ENCODE measurements around the gene MEIS3. TPM values are rescaled to one million over a fixed set of nuclear protein-coding genes. Genes with fewer than 3 reads are reported as not detected.
A peak's percentile ranks its signal among the peaks of the same experiment; 100 is the strongest.

MEIS3 gene
- total and polyA plus RNA-seq, 2 donors from 2014 or later, result 3.8 to 7.6 TPM

GRCh38 chr19:47448360-47448727, 29.0 kb upstream of the MEIS3 start:
- no peak for TF ChIP-seq CTCF (IDR thresholded peaks at IDR 0.05; ENCODE audit: borderline replicate concordance, extremely low read depth, insufficient read depth)
- Histone ChIP-seq H3K27me3 (ENCODE audit: control insufficient read depth, insufficient read depth, low read length) (peaks cover 28% of the 10 kb centered on the region), H3K9ac (ENCODE audit: low read length in 3 of 3) (no peak overlapping the region), H3K4me1 (ENCODE audit: control insufficient read depth in 2 of 3, insufficient read depth in 2 of 3, low read depth in 1 of 3, low read length in 3 of 3) (peaks cover 0 to 11% (median 0%) of the 10 kb centered on the region in 3 donors), H3K9me3 (ENCODE audit: control insufficient read depth in 2 of 3, insufficient read depth in 1 of 3, low read length in 3 of 3) (no peaks in the 10 kb centered on the region), H3K27ac (ENCODE audit: low read depth in 2 of 2, low read length in 2 of 2) (no peak overlapping the region), H3K4me3 (ENCODE audit: low read length in 3 of 3) (no peak overlapping the region), H3K36me3 (ENCODE audit: control insufficient read depth in 2 of 3, insufficient read depth in 3 of 3, low read length in 3 of 3) (no peaks in the 10 kb centered on the region)
- DNase-seq, result no peak
- no peak for FAIRE-seq
- intact Hi-C loops (cut with DNase I), result no loop called here

- H3K4me3 ChIP-seq (ENCODE audit: low read length in 3 of 3), result no peak overlapping the region
- FAIRE-seq, result no peak
Measured at GRCh38 chr19:47447470-47448359, 28.4 kb upstream of the MEIS3 start.

GRCh38 chr19:47446534-47447469, 27.5 kb upstream of the MEIS3 start:
- H3K27ac ChIP-seq (ENCODE audit: low read depth in 2 of 2, low read length in 2 of 2), result no peak overlapping the region
- TF ChIP-seq CTCF (IDR thresholded peaks at IDR 0.05; ENCODE audit: borderline replicate concordance, extremely low read depth, insufficient read depth), result no peak
- FAIRE-seq (no peak), DNase-seq (peak in 2 of 5 donors; percentile 68 to 75)
- no peak overlapping the region for H3K4me3 ChIP-seq (ENCODE audit: low read length in 3 of 3)
- H3K4me1 ChIP-seq (ENCODE audit: control insufficient read depth in 2 of 3, insufficient read depth in 2 of 3, low read depth in 1 of 3, low read length in 3 of 3), result peaks cover 0 to 11% (median 0%) of the 10 kb centered on the region in 3 donors
- no peaks in the 10 kb centered on the region for H3K36me3 ChIP-seq (ENCODE audit: control insufficient read depth in 2 of 3, insufficient read depth in 3 of 3, low read length in 3 of 3)
- no peaks in the 10 kb centered on the region for H3K9me3 ChIP-seq (ENCODE audit: control insufficient read depth in 2 of 3, insufficient read depth in 1 of 3, low read length in 3 of 3)
- intact Hi-C loops (cut with DNase I), result no loop called here
- H3K27me3 ChIP-seq (ENCODE audit: control insufficient read depth, insufficient read depth, low read length), result peaks cover 27% of the 10 kb centered on the region
- no peak overlapping the region for H3K9ac ChIP-seq (ENCODE audit: low read length in 3 of 3)

More at GRCh38 chr19:47447470-47448359, 28.4 kb upstream of the MEIS3 start:
- H3K4me1 ChIP-seq (ENCODE audit: control insufficient read depth in 2 of 3, insufficient read depth in 2 of 3, low read depth in 1 of 3, low read length in 3 of 3), result peaks cover 0 to 11% (median 0%) of the 10 kb centered on the region in 3 donors
- intact Hi-C loops (cut with DNase I), result no loop called here
- no peak overlapping the region for H3K27ac ChIP-seq (ENCODE audit: low read depth in 2 of 2, low read length in 2 of 2)
- peak in 4 of 5 donors; percentile 53 to 83 (median 64) for DNase-seq
- H3K9me3 ChIP-seq (ENCODE audit: control insufficient read depth in 2 of 3, insufficient read depth in 1 of 3, low read length in 3 of 3), result no peaks in the 10 kb centered on the region
- H3K9ac ChIP-seq (ENCODE audit: low read length in 3 of 3), result no peak overlapping the region
- no peak for TF ChIP-seq CTCF (IDR thresholded peaks at IDR 0.05; ENCODE audit: borderline replicate concordance, extremely low read depth, insufficient read depth)
- H3K27me3 ChIP-seq (ENCODE audit: control insufficient read depth, insufficient read depth, low read length), result peaks cover 29% of the 10 kb centered on the region
- no peaks in the 10 kb centered on the region for H3K36me3 ChIP-seq (ENCODE audit: control insufficient read depth in 2 of 3, insufficient read depth in 3 of 3, low read length in 3 of 3)
